Heart right ventricle (tissue), 16 donors: ENCODE data around the gene DLGAP1. TPM values are rescaled to one million over a fixed set of nuclear protein-coding genes. Genes with fewer than 3 reads are reported as not detected.
"Not testable (repeated sequence)": the region's sequence is repeated elsewhere in the genome, so short reads cannot be mapped to it uniquely, and the experiment has no call there.

Experiments used
- ATAC-seq, 8 donors: fragments of 200-7000 bp; cut with Tn5 transposase; one replicate each; pipeline ENCODE4 v1.9.1; 2020; ENCODE audit warnings: mild to moderate bottlenecking in 8 of 8, moderate library complexity in 8 of 8, moderate number of reproducible peaks in 1 of 8
- DNase-seq, 2 donors: peaks; one replicate each; pipeline ENCODE4 v3.0.0-alpha.2; 2020
- H3K27ac ChIP-seq, 10 donors: fragments of 200-600 bp; sonication (generic) in 2 of 10; one replicate each; pipeline versions ENCODE4 v1.5.0 to v1.8.0; 2020 to 2022; ENCODE audit warnings: mild to moderate bottlenecking in 3 of 10
- H3K27me3 ChIP-seq, 7 donors: fragments of 200-600 bp; one replicate each; pipeline ENCODE4 v1.8.0; 2021 to 2022; ENCODE audit warnings: mild to moderate bottlenecking in 2 of 7
- H3K36me3 ChIP-seq, 9 donors: fragments of 200-600 bp; sonication (generic) in 1 of 9; one replicate each; pipeline versions ENCODE4 v1.5.0 to v1.8.0; 2020 to 2022; ENCODE audit warnings: mild to moderate bottlenecking in 2 of 9
- H3K4me1 ChIP-seq, 9 donors: fragments of 200-600 bp; sonication (generic) in 1 of 9; one replicate each; pipeline versions ENCODE4 v1.5.0 to v1.8.0; 2020 to 2022; ENCODE audit warnings: mild to moderate bottlenecking in 4 of 9
- H3K4me3 ChIP-seq, 10 donors: fragments of 200-600 bp; sonication (generic) in 2 of 10; one replicate each; pipeline versions ENCODE4 v1.5.0 to v1.8.0; 2020 to 2022; ENCODE audit warnings: mild to moderate bottlenecking in 7 of 10, moderate library complexity in 2 of 10
- H3K9me3 ChIP-seq, 11 donors: fragments of 200-600 bp in 10 of 11; sonication (generic) in 2 of 11; one replicate each; pipeline versions ENCODE4 v1.5.0 to v1.8.0; 2013 to 2022; ENCODE audit warnings: mild to moderate bottlenecking in 2 of 11, control low read depth in 1 of 11, moderate library complexity in 1 of 11
- CTCF ChIP-seq, 9 donors: fragments of 200-600 bp; sonication (generic) in 2 of 9; IDR thresholded peaks; one replicate each; pipeline versions ENCODE4 v1.5.0 to v1.8.0; 2021 to 2022; ENCODE audit warnings: antibody characterized with exemption in 9 of 9, mild to moderate bottlenecking in 5 of 9, moderate library complexity in 1 of 9
- WGBS, 2 donors: extraction: QIAGEN DNeasy Blood & Tissue Kit; methylation state at CpG; one replicate each; pipeline ENCODE4 v1.1.7; 2013; ENCODE audit warnings: inconsistent platforms in 1 of 2; 5-methylcytosine and 5-hydroxymethylcytosine counted together
- intact Hi-C, 10 donors: fragments of 100-400 bp; cut with DNase I; formaldehyde crosslinking; loops; one replicate each; pipeline versions ENCODE4 v1.11.1 to v1.14.2; 2022
- polyA plus RNA-seq, 2 donors: library from polyadenylated mRNA; stranded (reverse); fragments of 200-250 nt; gene quantifications; one replicate each; pipeline ENCODE4 v1.2.3, GENCODE V29; 2013
- total RNA-seq, 10 donors: library from RNA; stranded (reverse); fragmentation: NEBNext Ultra II Directional in 3 of 10; extraction: Animal tissue kit (Norgen Biotek cat#: 25700) in 3 of 10; gene quantifications; one replicate each; pipeline versions ENCODE4 v1.2.1 to v1.2.4, GENCODE V29; 2021 to 2023
- donor health status: Arrhythmogenic right ventricular cardiomyopathy.
- donor health status: ischemic (EF 13 %, LVEDD 7.1; RV severe dilation, severe dysfunction).
- donor health status: healthy with polysubstance abuse.
- donor health status: DM: no; HTN: yes; CAD: no.
- donor health status: DM: no; HTN: no; CAD: no.
- donor health status: ischemic (EF 25% LVEDD 6.9; RV normal size, moderate dysfunction).
- donor health status: ischemic (EF 25% LVEDD 5.7; RV mildly dilated, moderate dysfunction).
- donor health status: healthy.
- donor health status: DM: yes; HTN: yes; CAD: no.
- donor health status: Ischemic cardiomyopathy.
- donor health status: ischemic (EF 35%, LVEDD 5.7; RV mildly dilated, moderate dysfunction).
- donor health status: nonischemic (EF 11% LVEDD 7.7; RV severe dilation, severe dysfunction).
- donor health status: DM: yes; HTN: yes; CAD: no.
- donor health status: PGD.
- donor health status: ischemic (EF 29% LVEDD 5.4; RV normal size, mild dysfunction).
- donor health status: nonischemic (EF 23%, LVEDD 6.1; RV moderate dilation, normal function).

Gene DLGAP1
- total and polyA plus RNA-seq, 12 donors: 0.07 to 7.2 (median 1.0) TPM; not detected in 2

DNA sequence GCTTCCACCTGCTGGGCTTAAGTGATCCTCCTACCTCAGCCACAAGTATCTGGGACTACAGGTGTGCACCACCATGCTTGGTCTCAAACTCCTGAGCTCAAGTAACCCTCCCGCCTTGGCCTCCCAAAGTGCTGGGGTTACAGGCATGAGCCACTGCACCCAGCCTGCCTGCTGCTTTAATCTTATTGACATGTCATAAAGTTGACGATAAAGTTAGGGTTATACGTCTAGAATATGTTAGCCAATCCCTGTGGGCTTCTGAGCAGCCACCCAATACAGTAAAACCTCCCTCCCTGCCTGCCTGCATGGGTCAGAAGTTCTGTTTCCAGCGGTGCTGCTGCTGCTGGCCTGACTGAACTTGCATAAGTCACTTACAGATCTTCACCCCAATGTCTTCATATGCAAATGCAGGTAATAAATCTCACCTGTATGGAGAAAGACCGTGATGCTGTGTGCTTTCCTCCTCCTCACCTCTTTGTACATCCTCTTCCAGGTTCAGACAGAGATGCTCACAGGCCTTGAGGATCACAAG, 975.1 kb downstream of the DLGAP1 start:
- no peak overlapping the region for H3K4me3 ChIP-seq
- no peak overlapping the region for H3K27ac ChIP-seq
- TF ChIP-seq CTCF (IDR thresholded peaks at IDR 0.05): no peak
- no peak for DNase-seq
- 87 to 90% methylated on average over 5 of the region's 5 CpGs for WGBS, 2 donors
- intact Hi-C loops: loop anchor here in 1 of 10 donors (5.0 kb wide), 1 partner anchor 92 kb away; no protein-coding TSS in a partner anchor
- peaks cover 0 to 9% (median 0%) of the 10 kb centered on the region in 7 donors for H3K27me3 ChIP-seq
- H3K4me1 ChIP-seq: no peaks in the 10 kb centered on the region
- no peaks in the 10 kb centered on the region for H3K36me3 ChIP-seq
- ATAC-seq: no peak
- peaks cover 0 to 2% (median 0%) of the 10 kb centered on the region in 11 donors for H3K9me3 ChIP-seq

DNA sequence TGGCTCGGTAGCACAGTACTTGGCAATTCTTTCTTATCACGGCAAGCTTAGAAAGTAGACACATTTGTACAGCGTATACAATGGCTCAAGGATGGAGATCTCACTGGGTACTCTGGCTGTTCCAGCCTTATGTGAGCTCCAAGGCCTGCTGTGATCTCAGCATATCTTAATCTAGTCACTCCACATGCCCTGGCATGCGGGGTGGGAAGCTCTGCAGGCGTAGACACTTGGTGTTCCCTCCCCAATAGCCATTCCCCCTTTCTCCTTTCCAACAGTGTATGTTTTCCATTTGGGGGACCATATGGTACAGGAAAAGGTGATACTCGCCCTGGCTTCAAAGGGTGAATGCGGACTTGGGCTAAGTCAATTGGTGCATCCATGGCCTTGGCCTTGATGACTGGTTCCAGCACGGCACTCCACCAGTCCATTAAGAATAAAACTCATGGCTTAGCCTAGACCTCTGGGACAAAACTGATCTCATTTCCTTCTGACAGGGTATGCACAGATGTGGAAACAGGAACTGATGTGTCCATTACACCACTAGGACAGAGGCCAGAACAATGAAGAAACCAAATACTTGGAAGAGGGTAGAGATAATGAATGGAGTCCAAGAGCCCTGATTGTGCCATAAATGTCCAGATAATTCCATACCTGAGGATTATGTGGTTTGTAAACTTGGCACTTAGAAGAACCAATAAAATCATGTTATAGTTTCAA, 976.7 kb downstream of the DLGAP1 start:
- WGBS, 2 donors: 89 to 90% methylated on average over 8 of the region's 8 CpGs

DNA sequence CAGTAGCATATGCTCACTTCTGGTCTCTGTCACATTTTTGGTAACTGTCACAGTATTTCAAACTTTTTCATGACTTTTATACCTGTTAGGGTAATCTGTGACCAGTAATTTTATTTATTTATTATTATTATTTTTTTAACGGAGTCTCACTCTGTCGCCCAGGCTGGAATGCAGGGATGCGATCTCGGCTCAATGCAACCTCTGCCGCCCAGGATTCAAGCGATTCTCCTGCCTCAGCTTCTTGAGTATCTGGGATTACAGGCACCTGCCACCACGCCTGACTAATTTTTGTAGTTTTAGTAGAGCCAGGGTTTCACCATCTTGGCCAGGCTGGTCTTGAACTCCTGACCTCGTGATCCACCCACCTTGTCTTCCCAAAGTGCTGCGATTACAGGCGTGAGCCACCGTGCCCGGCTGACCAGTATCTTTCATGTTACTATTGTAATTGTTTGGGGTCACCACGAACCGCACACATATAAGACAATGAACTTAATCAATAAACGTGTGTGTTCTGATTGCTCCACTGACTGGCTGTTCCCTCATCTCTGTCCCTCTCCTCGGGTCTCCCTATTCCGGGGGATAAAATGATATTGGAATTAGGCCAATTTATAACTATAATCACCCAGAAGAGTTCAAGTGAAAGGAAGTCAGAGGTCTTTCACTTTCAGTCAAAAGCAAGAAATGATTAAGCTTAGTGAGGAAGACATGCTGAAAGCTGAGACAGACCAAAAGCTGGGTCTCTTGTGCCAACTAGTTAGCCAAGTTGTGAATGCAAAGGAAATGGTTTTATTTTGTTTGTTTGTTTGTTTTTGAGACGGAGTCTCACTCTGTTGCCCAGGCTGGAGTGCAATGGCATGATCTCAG, 982.2 kb downstream of the DLGAP1 start:
- ATAC-seq (no peak), DNase-seq (no peak)
- WGBS, 2 donors: 77 to 87% methylated on average over 18 of the region's 18 CpGs
- no peaks in the 10 kb centered on the region for H3K36me3 ChIP-seq
- intact Hi-C loops: no loop called here
- no peak for TF ChIP-seq CTCF (IDR thresholded peaks at IDR 0.05)
- H3K9me3 ChIP-seq: peaks cover 0 to 13% (median 0%) of the 10 kb centered on the region in 11 donors
- H3K27me3 ChIP-seq: no peaks in the 10 kb centered on the region
- no peaks in the 10 kb centered on the region for H3K4me1 ChIP-seq
- no peak overlapping the region for H3K27ac ChIP-seq
- no peak overlapping the region for H3K4me3 ChIP-seq

More for the DNA sequence above, 976.7 kb downstream of the DLGAP1 start:
- H3K36me3 ChIP-seq: no peaks in the 10 kb centered on the region
- ATAC-seq (peak in 1 of 8 donors; percentile 73), DNase-seq (no peak)
- H3K4me1 ChIP-seq: no peaks in the 10 kb centered on the region
- peaks cover 0 to 13% (median 0%) of the 10 kb centered on the region in 11 donors for H3K9me3 ChIP-seq
- intact Hi-C loops: no loop called here
- TF ChIP-seq CTCF (IDR thresholded peaks at IDR 0.05): no peak
- no peak overlapping the region for H3K27ac ChIP-seq
- peaks cover 0 to 9% (median 0%) of the 10 kb centered on the region in 7 donors for H3K27me3 ChIP-seq
- no peak overlapping the region for H3K4me3 ChIP-seq

DNA sequence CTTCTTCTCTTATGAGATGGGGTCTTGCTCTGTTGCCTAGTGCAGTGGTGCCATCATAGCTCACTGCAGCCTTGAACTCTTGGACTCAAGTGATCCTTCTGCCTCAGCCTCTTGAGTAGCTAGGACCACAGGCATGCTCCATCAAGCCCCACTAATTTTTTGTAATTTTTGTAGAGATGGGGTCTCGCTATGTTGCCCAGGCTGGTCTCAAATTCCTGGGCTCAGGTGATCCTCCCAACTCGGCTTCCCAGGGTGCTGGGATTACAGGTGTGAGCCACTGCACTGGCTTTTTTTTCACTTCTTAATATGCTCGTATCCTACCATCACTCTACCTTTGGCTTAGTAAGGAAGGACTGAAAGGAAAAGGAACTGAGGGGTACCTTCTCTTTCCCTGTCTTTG, 983.0 kb downstream of the DLGAP1 start:
- H3K27ac ChIP-seq, H3K27me3 ChIP-seq, H3K4me1 ChIP-seq, ATAC-seq, H3K36me3 ChIP-seq, DNase-seq, H3K4me3 ChIP-seq, intact Hi-C loops: not testable (repeated sequence)
- H3K9me3 ChIP-seq: peaks cover 0 to 13% (median 0%) of the 10 kb centered on the region in 11 donors
- 91 to 96% methylated on average over 3 of the region's 3 CpGs for WGBS, 2 donors
